IMR-90 (cell line): ENCODE results near the gene RFTN2. TPM values are rescaled to one million over a fixed set of nuclear protein-coding genes. Genes with fewer than 3 reads are reported as not detected.

ENCODE experiments used
- polyA plus RNA-seq, 3 experiments: library from polyadenylated mRNA; depleted of rRNA; stranded (reverse); fragments of >200 nt; gene quantifications; 2 replicates each; pipeline ENCODE4 v1.2.3, GENCODE V29; 2012; ENCODE audit warnings: low replicate concordance in 1 of 3
- total RNA-seq: library from RNA; depleted of rRNA; stranded (reverse); fragments of >200 nt; gene quantifications from 2 replicates; pipeline ENCODE4 v1.2.3, GENCODE V29; 2012
- TF ChIP-seq, protein P1 (sequence below): fragments of 150-350 bp; IDR thresholded peaks from 2 replicates; pipeline ENCODE4 v1.6.1; 2017; ENCODE audit warnings: mild to moderate bottlenecking, antibody characterized with exemption, low read length, low read depth

Gene RFTN2
- total and polyA plus RNA-seq, 2 of the 4 experiments (the other 2 are of a cell fraction): 0.44 to 2.3 TPM

GRCh38 chr2:197705912-197706838 lies 30.8 kb upstream of the RFTN2 start (continued):
- TF ChIP-seq, protein P1, sequence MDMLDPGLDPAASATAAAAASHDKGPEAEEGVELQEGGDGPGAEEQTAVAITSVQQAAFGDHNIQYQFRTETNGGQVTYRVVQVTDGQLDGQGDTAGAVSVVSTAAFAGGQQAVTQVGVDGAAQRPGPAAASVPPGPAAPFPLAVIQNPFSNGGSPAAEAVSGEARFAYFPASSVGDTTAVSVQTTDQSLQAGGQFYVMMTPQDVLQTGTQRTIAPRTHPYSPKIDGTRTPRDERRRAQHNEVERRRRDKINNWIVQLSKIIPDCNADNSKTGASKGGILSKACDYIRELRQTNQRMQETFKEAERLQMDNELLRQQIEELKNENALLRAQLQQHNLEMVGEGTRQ: no peak
